ENCODE measurements around the gene RACK1.

DNA sequence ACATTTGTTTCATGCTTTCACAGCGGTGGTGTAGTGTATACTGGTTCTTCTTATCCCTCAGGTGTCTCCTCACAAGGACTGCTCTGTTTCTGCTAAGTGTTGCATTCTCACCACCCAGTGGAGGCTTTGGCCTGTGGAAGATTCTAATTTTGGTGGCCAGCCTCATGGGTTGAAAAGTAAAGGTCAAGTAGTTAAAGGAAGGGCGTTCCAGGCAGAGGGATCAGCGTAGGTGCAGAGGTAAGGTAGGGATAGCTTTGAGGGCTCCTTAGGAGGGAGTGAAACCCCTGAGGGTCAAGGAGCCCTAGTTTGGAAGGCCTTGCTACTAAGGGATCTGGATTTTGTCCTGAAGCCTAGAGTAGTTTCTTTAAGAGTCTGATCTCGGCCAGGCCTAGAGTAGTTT lies 4.6 kb upstream of the RACK1 start:
- TF ChIP-seq, protein P1, sequence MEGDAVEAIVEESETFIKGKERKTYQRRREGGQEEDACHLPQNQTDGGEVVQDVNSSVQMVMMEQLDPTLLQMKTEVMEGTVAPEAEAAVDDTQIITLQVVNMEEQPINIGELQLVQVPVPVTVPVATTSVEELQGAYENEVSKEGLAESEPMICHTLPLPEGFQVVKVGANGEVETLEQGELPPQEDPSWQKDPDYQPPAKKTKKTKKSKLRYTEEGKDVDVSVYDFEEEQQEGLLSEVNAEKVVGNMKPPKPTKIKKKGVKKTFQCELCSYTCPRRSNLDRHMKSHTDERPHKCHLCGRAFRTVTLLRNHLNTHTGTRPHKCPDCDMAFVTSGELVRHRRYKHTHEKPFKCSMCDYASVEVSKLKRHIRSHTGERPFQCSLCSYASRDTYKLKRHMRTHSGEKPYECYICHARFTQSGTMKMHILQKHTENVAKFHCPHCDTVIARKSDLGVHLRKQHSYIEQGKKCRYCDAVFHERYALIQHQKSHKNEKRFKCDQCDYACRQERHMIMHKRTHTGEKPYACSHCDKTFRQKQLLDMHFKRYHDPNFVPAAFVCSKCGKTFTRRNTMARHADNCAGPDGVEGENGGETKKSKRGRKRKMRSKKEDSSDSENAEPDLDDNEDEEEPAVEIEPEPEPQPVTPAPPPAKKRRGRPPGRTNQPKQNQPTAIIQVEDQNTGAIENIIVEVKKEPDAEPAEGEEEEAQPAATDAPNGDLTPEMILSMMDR (IDR thresholded peaks at IDR 0.05; ENCODE audit: low read depth, low read length), result no peak
- TF ChIP-seq EZH2phosphoT487 (IDR thresholded peaks at IDR 0.05; ENCODE audit: low read depth), result no peak

All from OCI-LY3 (cell line).